Colonic mucosa (tissue), 4 donors: ENCODE data around the gene GRM7. TPM values are rescaled to one million over a fixed set of nuclear protein-coding genes. Genes with fewer than 3 reads are reported as not detected.

ENCODE experiments used
- DNase-seq: peaks from one replicate; pipeline ENCODE4 v3.0.0-alpha.2; 2020
- H3K27ac ChIP-seq: fragments of 200-600 bp; one replicate; pipeline ENCODE4 v1.8.0; 2021
- H3K27me3 ChIP-seq: fragments of 200-600 bp; one replicate; pipeline ENCODE4 v1.8.0; 2021
- H3K36me3 ChIP-seq: fragments of 200-600 bp; one replicate; pipeline ENCODE4 v1.8.0; 2021
- H3K4me1 ChIP-seq: fragments of 200-600 bp; one replicate; pipeline ENCODE4 v1.8.0; 2021; ENCODE audit warnings: mild to moderate bottlenecking
- H3K4me3 ChIP-seq: fragments of 200-600 bp; one replicate; pipeline ENCODE4 v1.8.0; 2021
- H3K9ac ChIP-seq, 2 donors: one replicate each; pipeline ENCODE4 v1.7.0; 2013; ENCODE audit warnings: control low read depth in 2 of 2, low read depth in 2 of 2, low read length in 2 of 2
- H3K9me3 ChIP-seq: fragments of 200-600 bp; one replicate; pipeline ENCODE4 v1.8.0; 2021
- intact Hi-C: fragments of 100-400 bp; cut with DNase I; formaldehyde crosslinking; loops from one replicate; pipeline ENCODE4 v1.14.1; 2022
- total RNA-seq, 2 donors: library from RNA; stranded (reverse); fragmentation: NEBNext Ultra II Directional in 1 of 2; extraction: Animal tissue kit (Norgen Biotek cat#: 25700) in 1 of 2; gene quantifications; one replicate each; pipeline ENCODE4 v1.2.1, GENCODE V29; 2021
- TF ChIP-seq, protein P1 (sequence below): fragments of 200-600 bp; IDR thresholded peaks from one replicate; pipeline ENCODE4 v1.8.0; 2022; ENCODE audit warnings: antibody characterized with exemption, mild to moderate bottlenecking
- donor health status: healthy.
- donor health status: DM: no; HTN: no; CAD: no.
- donor health status: DM: no; HTN: no; CAD: no.

The GRM7 gene
- total RNA-seq, 2 donors from 2014 or later, result 0.15 to 0.66 TPM

DNA sequence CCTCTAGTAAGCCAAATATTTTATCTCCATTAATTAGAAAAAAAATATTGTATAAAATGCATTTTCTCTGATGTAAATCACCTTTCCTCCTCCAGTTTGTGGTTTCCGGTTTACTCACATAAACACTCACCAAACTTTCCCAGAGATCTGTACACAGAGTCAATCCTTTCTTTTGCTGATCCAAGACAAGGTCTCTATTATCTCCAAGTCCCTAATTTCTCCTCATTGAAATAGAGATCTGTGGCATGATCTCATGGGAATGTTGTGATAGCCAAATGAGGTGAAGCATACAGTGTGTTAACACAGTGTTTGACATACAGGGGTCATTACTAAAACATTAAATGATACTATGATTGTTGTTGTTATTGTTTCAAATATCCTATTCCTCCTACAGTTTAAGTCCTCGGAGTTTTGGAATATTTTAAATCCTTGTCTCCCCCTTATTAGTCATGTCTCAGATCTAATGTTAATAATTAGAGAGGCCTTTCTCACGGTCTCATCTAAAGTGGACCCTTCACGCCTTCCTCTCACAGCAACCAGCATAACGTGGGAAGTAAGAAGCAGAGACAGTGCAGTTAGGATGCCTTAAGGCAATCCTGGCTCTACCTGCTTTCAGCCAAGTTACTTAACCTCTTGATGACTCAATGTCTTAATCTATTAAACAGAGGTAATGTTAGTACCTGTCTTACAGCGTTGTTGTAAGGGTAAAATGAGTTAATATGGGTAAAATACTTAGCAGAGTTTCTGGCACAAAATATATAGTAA, 333.3 kb downstream of the GRM7 start:
- no peak overlapping the region for H3K9ac ChIP-seq
- intact Hi-C loops, result no loop called here
- H3K4me1 ChIP-seq, result no peaks in the 10 kb centered on the region
- H3K36me3 ChIP-seq, result no peaks in the 10 kb centered on the region
- no peaks in the 10 kb centered on the region for H3K27me3 ChIP-seq
- no peak overlapping the region for H3K27ac ChIP-seq
- TF ChIP-seq, protein P1, sequence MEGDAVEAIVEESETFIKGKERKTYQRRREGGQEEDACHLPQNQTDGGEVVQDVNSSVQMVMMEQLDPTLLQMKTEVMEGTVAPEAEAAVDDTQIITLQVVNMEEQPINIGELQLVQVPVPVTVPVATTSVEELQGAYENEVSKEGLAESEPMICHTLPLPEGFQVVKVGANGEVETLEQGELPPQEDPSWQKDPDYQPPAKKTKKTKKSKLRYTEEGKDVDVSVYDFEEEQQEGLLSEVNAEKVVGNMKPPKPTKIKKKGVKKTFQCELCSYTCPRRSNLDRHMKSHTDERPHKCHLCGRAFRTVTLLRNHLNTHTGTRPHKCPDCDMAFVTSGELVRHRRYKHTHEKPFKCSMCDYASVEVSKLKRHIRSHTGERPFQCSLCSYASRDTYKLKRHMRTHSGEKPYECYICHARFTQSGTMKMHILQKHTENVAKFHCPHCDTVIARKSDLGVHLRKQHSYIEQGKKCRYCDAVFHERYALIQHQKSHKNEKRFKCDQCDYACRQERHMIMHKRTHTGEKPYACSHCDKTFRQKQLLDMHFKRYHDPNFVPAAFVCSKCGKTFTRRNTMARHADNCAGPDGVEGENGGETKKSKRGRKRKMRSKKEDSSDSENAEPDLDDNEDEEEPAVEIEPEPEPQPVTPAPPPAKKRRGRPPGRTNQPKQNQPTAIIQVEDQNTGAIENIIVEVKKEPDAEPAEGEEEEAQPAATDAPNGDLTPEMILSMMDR, result no peak
- H3K4me3 ChIP-seq, result no peak overlapping the region
- DNase-seq, result no peak
- H3K9me3 ChIP-seq, result no peaks in the 10 kb centered on the region

DNA sequence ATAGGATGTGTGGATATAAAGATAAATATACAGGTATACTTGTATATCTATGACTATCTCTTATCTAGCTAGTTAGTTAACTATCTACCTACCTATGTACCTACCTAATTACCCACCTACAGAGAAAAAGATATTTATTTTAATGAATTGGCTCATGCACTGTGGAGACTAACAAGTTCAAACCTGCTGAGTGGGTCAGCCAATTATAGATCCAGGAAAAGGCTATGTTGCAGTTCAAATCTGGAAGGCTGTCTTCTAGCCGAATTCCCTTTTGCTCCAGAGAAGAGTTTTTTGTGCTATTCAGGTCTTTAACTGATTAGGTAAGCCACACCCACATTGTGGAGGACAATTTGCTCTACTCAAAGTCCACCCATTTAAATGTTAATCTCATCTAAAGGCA, 335.0 kb downstream of the GRM7 start:
- Histone ChIP-seq H3K9me3 (no peaks in the 10 kb centered on the region), H3K27ac (no peak overlapping the region), H3K4me1 (no peaks in the 10 kb centered on the region), H3K27me3 (no peaks in the 10 kb centered on the region), H3K36me3 (no peaks in the 10 kb centered on the region), H3K4me3 (no peak overlapping the region), H3K9ac (no peak overlapping the region)
- TF ChIP-seq, protein P1, result no peak
- intact Hi-C loops, result no loop called here
- no peak for DNase-seq

DNA sequence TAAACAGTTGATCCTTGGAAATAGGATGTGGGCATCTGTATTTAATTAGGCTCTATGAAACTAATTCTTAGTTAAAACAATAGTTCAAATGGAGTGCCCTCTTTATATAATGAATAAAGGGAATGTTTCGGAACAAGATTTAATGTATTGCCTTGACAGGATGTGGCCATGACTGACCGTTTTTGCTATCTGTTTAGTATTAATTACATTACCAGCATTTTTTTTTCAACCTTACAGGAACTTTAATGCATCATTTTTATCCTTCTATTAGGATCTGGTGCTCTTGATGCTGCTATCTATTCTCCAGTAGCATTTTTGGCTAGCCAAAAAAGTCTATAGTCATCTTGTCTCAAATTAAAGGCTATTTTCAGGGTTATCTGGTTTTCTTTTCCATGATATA, 340.9 kb downstream of the GRM7 start:
- no peaks in the 10 kb centered on the region for H3K27me3 ChIP-seq
- no peak for DNase-seq
- TF ChIP-seq, protein P1, result no peak
- H3K9ac ChIP-seq, result no peak overlapping the region
- H3K4me3 ChIP-seq, result no peak overlapping the region
- intact Hi-C loops, result no loop called here
- no peaks in the 10 kb centered on the region for H3K4me1 ChIP-seq
- H3K27ac ChIP-seq, result no peak overlapping the region
- no peaks in the 10 kb centered on the region for H3K9me3 ChIP-seq
- no peaks in the 10 kb centered on the region for H3K36me3 ChIP-seq

DNA sequence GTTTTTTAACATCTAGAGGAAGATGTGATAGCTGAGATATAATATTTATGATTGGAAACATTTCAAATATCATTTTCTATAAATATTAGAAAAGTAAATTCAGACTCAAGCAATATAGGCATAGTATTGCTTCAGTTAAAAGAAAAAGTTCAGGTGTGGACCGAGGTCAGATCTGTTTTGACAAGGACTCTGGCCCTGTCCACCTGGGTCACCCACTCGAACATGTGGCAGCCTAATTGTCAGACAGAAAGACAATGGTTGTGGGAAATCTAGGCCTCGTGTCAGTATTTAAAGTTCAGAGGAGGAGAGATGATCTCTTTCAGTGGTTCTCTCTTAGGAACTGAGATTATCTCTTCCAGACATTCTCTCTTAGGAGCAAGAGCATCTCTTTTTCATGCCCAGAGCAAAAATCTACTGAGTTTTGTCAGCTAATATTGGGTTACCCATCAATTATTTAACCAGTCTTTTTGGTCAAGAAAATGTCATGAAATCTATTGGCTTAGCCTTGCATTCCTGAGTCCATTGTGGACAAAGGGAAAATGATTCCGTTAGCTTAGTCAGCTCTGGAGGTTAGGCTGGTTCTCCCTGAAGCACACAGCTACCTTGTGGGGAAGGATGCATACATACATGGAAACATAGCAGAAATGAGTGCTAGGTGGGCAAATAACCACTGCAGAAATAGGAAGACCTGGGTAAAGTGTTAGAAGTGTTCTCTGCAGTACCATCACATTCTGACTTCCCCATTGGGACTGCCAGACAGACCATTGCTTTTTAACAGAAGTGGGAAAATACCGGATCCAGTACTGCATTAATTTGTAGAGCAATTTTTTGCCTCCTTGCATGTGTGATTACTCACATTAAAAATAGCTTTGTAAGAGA, 343.3 kb downstream of the GRM7 start:
- no peak overlapping the region for H3K27ac ChIP-seq
- no peaks in the 10 kb centered on the region for H3K9me3 ChIP-seq
- no peak for DNase-seq
- no peaks in the 10 kb centered on the region for H3K27me3 ChIP-seq
- no peaks in the 10 kb centered on the region for H3K36me3 ChIP-seq
- intact Hi-C loops, result no loop called here
- no peaks in the 10 kb centered on the region for H3K4me1 ChIP-seq
- TF ChIP-seq, protein P1, result no peak
- H3K4me3 ChIP-seq, result no peak overlapping the region
- no peak overlapping the region for H3K9ac ChIP-seq

DNA sequence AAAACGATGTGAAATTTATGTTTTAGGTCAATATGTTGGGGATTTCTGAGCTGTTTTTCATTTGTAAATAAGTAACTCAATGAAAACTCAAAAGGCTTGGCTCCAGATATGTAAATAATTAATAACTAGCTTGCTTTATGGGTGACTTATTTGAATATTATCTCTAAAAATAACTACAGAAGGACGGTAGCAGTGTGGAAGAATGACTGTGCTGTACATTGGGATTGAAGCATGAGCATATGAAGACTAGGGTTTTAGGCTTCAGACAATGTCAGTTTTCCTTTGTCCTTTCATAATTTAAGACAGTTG, 343.9 kb downstream of the GRM7 start:
- no peaks in the 10 kb centered on the region for H3K9me3 ChIP-seq
- intact Hi-C loops, result no loop called here
- no peaks in the 10 kb centered on the region for H3K4me1 ChIP-seq
- no peak for DNase-seq
- TF ChIP-seq, protein P1, result no peak
- H3K9ac ChIP-seq, result no peak overlapping the region
- no peaks in the 10 kb centered on the region for H3K27me3 ChIP-seq
- H3K27ac ChIP-seq, result no peak overlapping the region
- no peak overlapping the region for H3K4me3 ChIP-seq
- H3K36me3 ChIP-seq, result no peaks in the 10 kb centered on the region
